ENCODE measurements around the gene PJA2. TPM values are rescaled to one million over a fixed set of nuclear protein-coding genes. Genes with fewer than 3 reads are reported as not detected.

Gene PJA2
- total RNA-seq, 2 experiments from 2014 or later: 88.8 to 92.9 TPM

- no peak overlapping the region for H3K27ac Mint-ChIP-seq
- DNase-seq (no peak), ATAC-seq (ENCODE audit: poor library complexity) (no peak)
These were observed 82.9 kb downstream of the PJA2 start for GRCh38 chr5:109326919-109327318.

GRCh38 chr5:109325456-109325855, 84.3 kb downstream of the PJA2 start:
- no peaks in the 10 kb centered on the region for H3K27me3 ChIP-seq (ENCODE audit: control insufficient read depth in 1 of 2, insufficient read depth in 2 of 2, low read length in 2 of 2)
- Mint-ChIP-seq H3K27me3 (no peaks in the 10 kb centered on the region), H3K4me3 (no peak overlapping the region), H3K9me3 (no peaks in the 10 kb centered on the region), H3K27ac (no peak overlapping the region), H3K4me1 (ENCODE audit: low read depth) (no peaks in the 10 kb centered on the region), H3K36me3 (ENCODE audit: low read depth) (peaks cover 11% of the 10 kb centered on the region)
- H3K36me3 ChIP-seq (ENCODE audit: insufficient read depth, low read length): no peaks in the 10 kb centered on the region
- DNase-seq: no peak
- no peak for ATAC-seq (ENCODE audit: poor library complexity)
- no peak for TF ChIP-seq CTCF (IDR thresholded peaks at IDR 0.05)
- no peaks in the 10 kb centered on the region for H3K4me1 ChIP-seq (ENCODE audit: insufficient read depth, low read length)
- no peak overlapping the region for H3K4me3 ChIP-seq (ENCODE audit: low read length)
- H3K9me3 ChIP-seq (ENCODE audit: control insufficient read depth in 1 of 2, insufficient read depth in 1 of 2, low read length in 2 of 2): no peaks in the 10 kb centered on the region
- ChIA-PET POLR2A (no interaction called here), CTCF (no interaction called here)
- intact Hi-C loops (cut with DNase I, micrococcal nuclease): no loop called here
- no peak overlapping the region for H3K27ac ChIP-seq (ENCODE audit: low read depth in 1 of 2, low read length in 2 of 2)

More at GRCh38 chr5:109326919-109327318, 82.9 kb downstream of the PJA2 start:
- Histone ChIP-seq H3K4me1 (ENCODE audit: insufficient read depth, low read length) (no peaks in the 10 kb centered on the region), H3K27me3 (ENCODE audit: control insufficient read depth in 1 of 2, insufficient read depth in 2 of 2, low read length in 2 of 2) (no peaks in the 10 kb centered on the region), H3K9me3 (ENCODE audit: control insufficient read depth in 1 of 2, insufficient read depth in 1 of 2, low read length in 2 of 2) (no peaks in the 10 kb centered on the region), H3K4me3 (ENCODE audit: low read length) (no peak overlapping the region), H3K27ac (ENCODE audit: low read depth in 1 of 2, low read length in 2 of 2) (no peak overlapping the region), H3K36me3 (ENCODE audit: insufficient read depth, low read length) (no peaks in the 10 kb centered on the region)
- intact Hi-C loops (cut with DNase I, micrococcal nuclease): no loop called here
- no peaks in the 10 kb centered on the region for H3K27me3 Mint-ChIP-seq
- no peaks in the 10 kb centered on the region for H3K9me3 Mint-ChIP-seq
- H3K4me1 Mint-ChIP-seq (ENCODE audit: low read depth): no peaks in the 10 kb centered on the region
- no peak for TF ChIP-seq CTCF (IDR thresholded peaks at IDR 0.05)
- no peak overlapping the region for H3K4me3 Mint-ChIP-seq
- CTCF ChIA-PET: no interaction called here
- POLR2A ChIA-PET: no interaction called here
- H3K36me3 Mint-ChIP-seq (ENCODE audit: low read depth): peaks cover 19% of the 10 kb centered on the region

- Histone ChIP-seq H3K36me3 (ENCODE audit: insufficient read depth, low read length) (no peaks in the 10 kb centered on the region), H3K4me1 (ENCODE audit: insufficient read depth, low read length) (no peaks in the 10 kb centered on the region), H3K4me3 (ENCODE audit: low read length) (no peak overlapping the region), H3K27ac (ENCODE audit: low read depth in 1 of 2, low read length in 2 of 2) (no peak overlapping the region), H3K27me3 (ENCODE audit: control insufficient read depth in 1 of 2, insufficient read depth in 2 of 2, low read length in 2 of 2) (no peaks in the 10 kb centered on the region), H3K9me3 (ENCODE audit: control insufficient read depth in 1 of 2, insufficient read depth in 1 of 2, low read length in 2 of 2) (no peaks in the 10 kb centered on the region)
- no peak for TF ChIP-seq CTCF (IDR thresholded peaks at IDR 0.05)
- Mint-ChIP-seq H3K4me1 (ENCODE audit: low read depth) (no peaks in the 10 kb centered on the region), H3K4me3 (no peak overlapping the region), H3K27ac (no peak overlapping the region), H3K27me3 (no peaks in the 10 kb centered on the region), H3K9me3 (no peaks in the 10 kb centered on the region), H3K36me3 (ENCODE audit: low read depth) (peaks cover 11% of the 10 kb centered on the region)
- ChIA-PET POLR2A (no interaction called here), CTCF (no interaction called here)
- ATAC-seq (ENCODE audit: poor library complexity) (no peak), DNase-seq (no peak)
- intact Hi-C loops (cut with DNase I, micrococcal nuclease): no loop called here
These were observed 84.8 kb downstream of the PJA2 start for GRCh38 chr5:109324931-109325330.

Data from CD4-positive, alpha-beta T cell (primary cell).